ENCODE results near the gene TBC1D5.
"Not testable (repeated sequence)": the region's sequence is repeated elsewhere in the genome, so short reads cannot be mapped to it uniquely, and the experiment has no call there.

TBC1D5 gene

GRCh38 chr3:17542591-17542990 is 199.8 kb downstream of the TBC1D5 start:
- peak; percentile 26 for DNase-seq

- no peak for DNase-seq
Measured at GRCh38 chr3:17539436-17539835, 203.0 kb downstream of the TBC1D5 start.

GRCh38 chr3:17535274-17535673 is 207.2 kb downstream of the TBC1D5 start:
- no peak for DNase-seq

GRCh38 chr3:17532446-17532845 is 210.0 kb downstream of the TBC1D5 start:
- not testable (repeated sequence) for DNase-seq

GRCh38 chr3:17529677-17530076 is 212.8 kb downstream of the TBC1D5 start:
- DNase-seq, result no peak

- no peak for DNase-seq
Measured at GRCh38 chr3:17518189-17519059, 224.0 kb downstream of the TBC1D5 start.

GRCh38 chr3:17515445-17516234 is 226.8 kb downstream of the TBC1D5 start:
- DNase-seq, result no peak

GRCh38 chr3:17514597-17514996 is 227.8 kb downstream of the TBC1D5 start:
- no peak for DNase-seq

- DNase-seq, result no peak
Measured at GRCh38 chr3:17510265-17510664, 232.2 kb downstream of the TBC1D5 start.

GRCh38 chr3:17508180-17508752 is 234.2 kb downstream of the TBC1D5 start:
- no peak for DNase-seq

- DNase-seq, result no peak
Measured at GRCh38 chr3:17507480-17507879, 235.0 kb downstream of the TBC1D5 start.

- peak; percentile 53 for DNase-seq
Measured at GRCh38 chr3:17505856-17506255, 236.6 kb downstream of the TBC1D5 start.

GRCh38 chr3:17501745-17502144 is 240.7 kb downstream of the TBC1D5 start:
- no peak for DNase-seq

- DNase-seq, result peak; percentile 18
Measured at GRCh38 chr3:17500618-17501017, 241.8 kb downstream of the TBC1D5 start.

GRCh38 chr3:17494117-17494809 is 248.2 kb downstream of the TBC1D5 start:
- peak; percentile 61 for DNase-seq

GRCh38 chr3:17491601-17492000 is 250.8 kb downstream of the TBC1D5 start:
- DNase-seq, result peak; percentile 79

GRCh38 chr3:17491190-17491589 is 251.2 kb downstream of the TBC1D5 start:
- not testable (repeated sequence) for DNase-seq

- DNase-seq, result peak; percentile 62
Measured at GRCh38 chr3:17489139-17489538, 253.3 kb downstream of the TBC1D5 start.

GRCh38 chr3:17481116-17481515 is 261.3 kb downstream of the TBC1D5 start:
- no peak for DNase-seq

- DNase-seq, result no peak
Measured at GRCh38 chr3:17479681-17480405, 262.6 kb downstream of the TBC1D5 start.

GRCh38 chr3:17478673-17479072 is 263.8 kb downstream of the TBC1D5 start:
- DNase-seq, result peak; percentile 43

- DNase-seq, result no peak
Measured at GRCh38 chr3:17473761-17474160, 268.7 kb downstream of the TBC1D5 start.

Measured in fibroblast of skin of back (primary cell).